ENCODE data around the gene UBE2G1. TPM values are rescaled to one million over a fixed set of nuclear protein-coding genes. Genes with fewer than 3 reads are reported as not detected.

UBE2G1 gene
- total and polyA plus RNA-seq, 9 of the 15 experiments (the other 6 are each of a cell fraction or from before 2014, with no cell fraction given) = 10.1 to 65.9 (median 29.7) TPM

- TF ChIP-seq ZFP91 (CRISPR knock-in tag; IDR thresholded peaks at IDR 0.05) (no peak), ZNF316 (IDR thresholded peaks at IDR 0.05) (peak; percentile 81), NR3C1 (CRISPR knock-in tag; IDR thresholded peaks at IDR 0.05) (no peak), SMAD3 (CRISPR knock-in tag; conservative IDR thresholded peaks at IDR 0.05) (no peak), CBFA2T3 (IDR thresholded peaks at IDR 0.05) (peak; percentile 39; the same call in 1 of the 2 replicates), CEBPB (tag; IDR thresholded peaks at IDR 0.05) (no peak)
Measured at GRCh38 chr17:4411201-4411600, 44.7 kb upstream of the UBE2G1 start (continued).

GRCh38 chr17:4409659-4410058 lies 43.2 kb upstream of the UBE2G1 start:
- in situ Hi-C loops (cut with MboI) = loop anchor here (10.0 kb wide), 1 partner anchor 205 kb away; no protein-coding TSS in a partner anchor
- no peak overlapping the region for H3K4me3 ChIP-seq
- no peaks in the 10 kb centered on the region for H3K36me3 ChIP-seq (ENCODE audit: control insufficient read depth, insufficient read depth, low read length)
- H3K9me3 ChIP-seq (replicated peaks; ENCODE audit: control insufficient read depth, insufficient read depth, low read depth, low read length) = no peaks in the 10 kb centered on the region
- no peaks in the 10 kb centered on the region for H3K79me2 ChIP-seq (ENCODE audit: control insufficient read depth, insufficient read depth, low read length)
- ChIA-PET POLR2A (no interaction called here), CTCF (ENCODE audit: low intra/inter-chr PET ratio) (no interaction called here)
- peaks cover 0 to 3% of the 10 kb centered on the region in 2 experiments; a peak in 2 of 5 replicates for H3K4me1 ChIP-seq (replicated peaks in 1 of 2; ENCODE audit: control insufficient read depth in 2 of 2, insufficient read depth in 2 of 2, low read length in 2 of 2)
- H3K9me1 ChIP-seq (ENCODE audit: control insufficient read depth, insufficient read depth, low read length) = no peaks in the 10 kb centered on the region
- no peaks in the 10 kb centered on the region for H4K20me1 ChIP-seq (replicated peaks; ENCODE audit: control insufficient read depth, insufficient read depth, low read length)
- intact Hi-C loops (cut with micrococcal nuclease) = loop anchor here (5.0 kb wide), 1 partner anchor 207 kb away; no protein-coding TSS in a partner anchor
- no peak for DNase-seq (ENCODE audit: extremely low read depth in 1 of 4, low spot score in 3 of 4)
- no TSS peak for BruUV-seq (replicated peaks)
- H3K27ac ChIP-seq (ENCODE audit: extremely low read depth, low read depth, low read length) = no peak overlapping the region
- FAIRE-seq = no peak
- 65% methylated on average over 4 of the region's 6 CpGs for WGBS (ENCODE audit: insufficient coverage, low coverage, missing lambda C conversion rate)
- no peak overlapping the region for H3K4me2 ChIP-seq (ENCODE audit: insufficient read depth, low read length)
- H2AFZ ChIP-seq (ENCODE audit: low read depth, low read length) = no peak overlapping the region
- H3K27me3 ChIP-seq (ENCODE audit: control insufficient read depth in 2 of 2, insufficient read depth in 2 of 2, low read length in 2 of 2) = no peaks in the 10 kb centered on the region
- no peak for ATAC-seq
- no peak overlapping the region for H3K9ac ChIP-seq (ENCODE audit: insufficient read depth in 1 of 2, low read depth in 2 of 2, low read length in 2 of 2)
- TF ChIP-seq ZNF175 (CRISPR knock-in tag; IDR thresholded peaks at IDR 0.05; ENCODE audit: low read depth) (no peak), GTF2A2 (tag; IDR thresholded peaks at IDR 0.05) (no peak), EZH2 (IDR thresholded peaks at IDR 0.05; ENCODE audit: borderline replicate concordance, low read depth, low read length) (no peak), SETDB1 (IDR thresholded peaks at IDR 0.05; ENCODE audit: low read length) (no peak), RBM15 (IDR thresholded peaks at IDR 0.05; ENCODE audit: insufficient read depth, low read length) (no peak), MAX (CRISPR knock-in tag; IDR thresholded peaks at IDR 0.05) (no peak), ZNF76 (CRISPR knock-in tag; IDR thresholded peaks at IDR 0.05; ENCODE audit: borderline replicate concordance) (no peak), ZNF395 (CRISPR knock-in tag; IDR thresholded peaks at IDR 0.05) (no peak), ZFP36 (IDR thresholded peaks at IDR 0.05; ENCODE audit: low read depth, low read length, partially characterized antibody) (no peak), ESRRA (IDR thresholded peaks at IDR 0.05; ENCODE audit: borderline replicate concordance, low read depth) (no peak), MIER1 (IDR thresholded peaks at IDR 0.05; ENCODE audit: low read depth) (no peak), ZNF253 (CRISPR knock-in tag; conservative IDR thresholded peaks at IDR 0.05) (no peak), ZNF511 (CRISPR knock-in tag; IDR thresholded peaks at IDR 0.05) (no peak), ETS2 (tag; IDR thresholded peaks at IDR 0.05; ENCODE audit: borderline replicate concordance, poor library complexity, severe bottlenecking) (no peak)

Measured in K562 (cell line).